Astrocyte (in vitro differentiated cells and primary cell): ENCODE results near the gene PARPBP.
"Not testable (repeated sequence)": the region's sequence is repeated elsewhere in the genome, so short reads cannot be mapped to it uniquely, and the experiment has no call there.

Source experiments
- CTCF ChIP-seq: IDR thresholded peaks from 2 replicates; pipeline ENCODE4 v1.5.1; 2011; ENCODE audit warnings: low read depth, mild to moderate bottlenecking, inconsistent platforms, low read length, moderate library complexity; ENCODE audit not compliant: insufficient read depth
- EZH2 ChIP-seq: IDR thresholded peaks from 2 replicates; pipeline ENCODE4 v1.6.1; 2012; ENCODE audit warnings: mild to moderate bottlenecking, low read length, inconsistent platforms; ENCODE audit not compliant: insufficient read depth

- not testable (repeated sequence) for TF ChIP-seq CTCF, EZH2
Observed at GRCh38 chr12:102142866-102143373, 22.9 kb downstream of the PARPBP start.
